Measurements from ENCODE around the gene PEA15. TPM values are rescaled to one million over a fixed set of nuclear protein-coding genes. Genes with fewer than 3 reads are reported as not detected.

The PEA15 gene
- total and polyA plus RNA-seq, 2 experiments from 2014 or later = 93.2 to 112 TPM

GRCh38 chr1:160232911-160233310 lies 27.7 kb downstream of the PEA15 start:
- Histone ChIP-seq H3K36me3 (peaks cover 66% of the 10 kb centered on the region), H3K27ac (no peak overlapping the region), H3K27me3 (no peaks in the 10 kb centered on the region), H3K9me3 (ENCODE audit: low read depth) (no peaks in the 10 kb centered on the region), H3K4me3 (no peak overlapping the region), H3K4me1 (ENCODE audit: low read depth) (no peaks in the 10 kb centered on the region)
- TF ChIP-seq, protein P1, sequence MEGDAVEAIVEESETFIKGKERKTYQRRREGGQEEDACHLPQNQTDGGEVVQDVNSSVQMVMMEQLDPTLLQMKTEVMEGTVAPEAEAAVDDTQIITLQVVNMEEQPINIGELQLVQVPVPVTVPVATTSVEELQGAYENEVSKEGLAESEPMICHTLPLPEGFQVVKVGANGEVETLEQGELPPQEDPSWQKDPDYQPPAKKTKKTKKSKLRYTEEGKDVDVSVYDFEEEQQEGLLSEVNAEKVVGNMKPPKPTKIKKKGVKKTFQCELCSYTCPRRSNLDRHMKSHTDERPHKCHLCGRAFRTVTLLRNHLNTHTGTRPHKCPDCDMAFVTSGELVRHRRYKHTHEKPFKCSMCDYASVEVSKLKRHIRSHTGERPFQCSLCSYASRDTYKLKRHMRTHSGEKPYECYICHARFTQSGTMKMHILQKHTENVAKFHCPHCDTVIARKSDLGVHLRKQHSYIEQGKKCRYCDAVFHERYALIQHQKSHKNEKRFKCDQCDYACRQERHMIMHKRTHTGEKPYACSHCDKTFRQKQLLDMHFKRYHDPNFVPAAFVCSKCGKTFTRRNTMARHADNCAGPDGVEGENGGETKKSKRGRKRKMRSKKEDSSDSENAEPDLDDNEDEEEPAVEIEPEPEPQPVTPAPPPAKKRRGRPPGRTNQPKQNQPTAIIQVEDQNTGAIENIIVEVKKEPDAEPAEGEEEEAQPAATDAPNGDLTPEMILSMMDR (IDR thresholded peaks at IDR 0.05; ENCODE audit: low read depth, low read length) = no peak
- no peak for DNase-seq (ENCODE audit: low read depth in 1 of 2, low spot score in 1 of 2)

DNA sequence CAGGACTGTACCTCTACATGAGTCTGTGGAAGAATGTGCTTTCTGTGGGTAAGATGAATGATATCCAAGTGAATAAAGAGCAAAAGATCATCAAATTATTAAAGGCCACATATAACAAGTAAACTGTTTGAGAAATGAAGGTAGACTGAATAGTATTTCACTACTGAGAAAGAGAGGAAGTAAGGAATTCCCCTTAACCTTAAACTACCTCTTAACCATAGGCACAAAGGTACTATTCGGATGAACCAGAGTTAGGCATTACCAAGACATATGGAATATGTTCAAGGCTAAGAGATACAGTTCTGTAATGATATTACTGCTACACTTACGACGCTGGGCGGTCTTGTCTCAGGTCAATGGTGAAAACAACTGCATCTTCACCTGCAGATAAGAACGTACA lies 31.6 kb downstream of the PEA15 start:
- no peaks in the 10 kb centered on the region for H3K4me1 ChIP-seq (ENCODE audit: low read depth)
- no peak overlapping the region for H3K4me3 ChIP-seq
- no peaks in the 10 kb centered on the region for H3K27me3 ChIP-seq
- H3K9me3 ChIP-seq (ENCODE audit: low read depth) = no peaks in the 10 kb centered on the region
- no peak overlapping the region for H3K27ac ChIP-seq
- peaks cover 56% of the 10 kb centered on the region for H3K36me3 ChIP-seq
- TF ChIP-seq, protein P1 (IDR thresholded peaks at IDR 0.05; ENCODE audit: low read depth, low read length) = no peak
- no peak for DNase-seq (ENCODE audit: low read depth in 1 of 2, low spot score in 1 of 2)

- TF ChIP-seq, protein P1 (IDR thresholded peaks at IDR 0.05; ENCODE audit: low read depth, low read length) = no peak
- no peak for DNase-seq (ENCODE audit: low read depth in 1 of 2, low spot score in 1 of 2)
Measured at GRCh38 chr1:160237558-160237957, 32.4 kb downstream of the PEA15 start.

DNA sequence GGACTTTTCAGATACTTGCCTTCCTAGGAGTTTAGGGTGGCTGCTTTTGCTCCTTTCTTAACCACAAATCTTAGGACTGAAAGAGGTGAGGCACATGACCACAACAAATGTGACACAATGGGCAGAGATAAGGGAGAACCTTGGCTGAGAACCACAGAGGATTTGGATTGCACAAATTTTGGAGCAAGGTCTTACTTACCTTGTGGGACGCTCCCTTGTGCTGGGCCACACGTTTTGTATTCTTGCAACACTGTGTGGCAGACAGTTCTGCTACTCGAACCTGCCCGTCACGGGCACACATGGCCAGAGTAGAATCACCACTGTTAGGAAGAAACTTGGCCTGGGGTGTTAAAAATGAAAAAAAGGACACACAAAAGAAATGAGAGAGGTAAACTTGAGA lies 33.2 kb downstream of the PEA15 start:
- H3K4me1 ChIP-seq (ENCODE audit: low read depth) = peaks cover under 1% of the 10 kb centered on the region
- TF ChIP-seq, protein P1 (IDR thresholded peaks at IDR 0.05; ENCODE audit: low read depth, low read length) = no peak
- peaks cover 56% of the 10 kb centered on the region for H3K36me3 ChIP-seq

More at GRCh38 chr1:160237558-160237957, 32.4 kb downstream of the PEA15 start:
- Histone ChIP-seq H3K27ac (no peak overlapping the region), H3K4me3 (no peak overlapping the region), H3K9me3 (ENCODE audit: low read depth) (no peaks in the 10 kb centered on the region), H3K36me3 (peaks cover 56% of the 10 kb centered on the region), H3K4me1 (ENCODE audit: low read depth) (no peaks in the 10 kb centered on the region), H3K27me3 (no peaks in the 10 kb centered on the region)

GRCh38 chr1:160239582-160240299 lies 34.6 kb downstream of the PEA15 start:
- DNase-seq (ENCODE audit: low read depth in 1 of 2, low spot score in 1 of 2) = no peak
- H3K27me3 ChIP-seq = no peaks in the 10 kb centered on the region
- TF ChIP-seq, protein P1 (IDR thresholded peaks at IDR 0.05; ENCODE audit: low read depth, low read length) = no peak
- peaks cover 52% of the 10 kb centered on the region for H3K36me3 ChIP-seq
- no peak overlapping the region for H3K27ac ChIP-seq
- H3K4me1 ChIP-seq (ENCODE audit: low read depth) = peaks cover 14% of the 10 kb centered on the region
- no peaks in the 10 kb centered on the region for H3K9me3 ChIP-seq (ENCODE audit: low read depth)
- H3K4me3 ChIP-seq = no peak overlapping the region

More for the DNA sequence above, 33.2 kb downstream of the PEA15 start:
- Histone ChIP-seq H3K9me3 (ENCODE audit: low read depth) (no peaks in the 10 kb centered on the region), H3K27me3 (no peaks in the 10 kb centered on the region), H3K27ac (no peak overlapping the region), H3K4me3 (no peak overlapping the region)
- DNase-seq (ENCODE audit: low read depth in 1 of 2, low spot score in 1 of 2) = peak in 1 of 2 donors; percentile 20

Measured in cardiac muscle cell (in vitro differentiated cells and primary cell).